ENCODE data around the gene KATNAL1. TPM values are rescaled to one million over a fixed set of nuclear protein-coding genes. Genes with fewer than 3 reads are reported as not detected.

Gene KATNAL1
- total RNA-seq, 1 donor from 2014 or later = 36.2 TPM

GRCh38 chr13:30212256-30212655 is 95.1 kb downstream of the KATNAL1 start:
- Mint-ChIP-seq H3K4me3 (ENCODE audit: unreplicated experiment) (no peak overlapping the region), H3K4me1 (ENCODE audit: low read depth) (peaks cover 10% of the 10 kb centered on the region), H3K27me3 (ENCODE audit: low read depth) (no peaks in the 10 kb centered on the region), H3K36me3 (ENCODE audit: low read depth) (peaks cover 9% of the 10 kb centered on the region), H3K9me3 (ENCODE audit: low read depth) (no peaks in the 10 kb centered on the region), H3K27ac (ENCODE audit: unreplicated experiment) (no peak overlapping the region)
- TF ChIP-seq, protein P1, sequence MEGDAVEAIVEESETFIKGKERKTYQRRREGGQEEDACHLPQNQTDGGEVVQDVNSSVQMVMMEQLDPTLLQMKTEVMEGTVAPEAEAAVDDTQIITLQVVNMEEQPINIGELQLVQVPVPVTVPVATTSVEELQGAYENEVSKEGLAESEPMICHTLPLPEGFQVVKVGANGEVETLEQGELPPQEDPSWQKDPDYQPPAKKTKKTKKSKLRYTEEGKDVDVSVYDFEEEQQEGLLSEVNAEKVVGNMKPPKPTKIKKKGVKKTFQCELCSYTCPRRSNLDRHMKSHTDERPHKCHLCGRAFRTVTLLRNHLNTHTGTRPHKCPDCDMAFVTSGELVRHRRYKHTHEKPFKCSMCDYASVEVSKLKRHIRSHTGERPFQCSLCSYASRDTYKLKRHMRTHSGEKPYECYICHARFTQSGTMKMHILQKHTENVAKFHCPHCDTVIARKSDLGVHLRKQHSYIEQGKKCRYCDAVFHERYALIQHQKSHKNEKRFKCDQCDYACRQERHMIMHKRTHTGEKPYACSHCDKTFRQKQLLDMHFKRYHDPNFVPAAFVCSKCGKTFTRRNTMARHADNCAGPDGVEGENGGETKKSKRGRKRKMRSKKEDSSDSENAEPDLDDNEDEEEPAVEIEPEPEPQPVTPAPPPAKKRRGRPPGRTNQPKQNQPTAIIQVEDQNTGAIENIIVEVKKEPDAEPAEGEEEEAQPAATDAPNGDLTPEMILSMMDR (IDR thresholded peaks at IDR 0.05) = no peak
- no peak for DNase-seq (ENCODE audit: low spot score)

DNA sequence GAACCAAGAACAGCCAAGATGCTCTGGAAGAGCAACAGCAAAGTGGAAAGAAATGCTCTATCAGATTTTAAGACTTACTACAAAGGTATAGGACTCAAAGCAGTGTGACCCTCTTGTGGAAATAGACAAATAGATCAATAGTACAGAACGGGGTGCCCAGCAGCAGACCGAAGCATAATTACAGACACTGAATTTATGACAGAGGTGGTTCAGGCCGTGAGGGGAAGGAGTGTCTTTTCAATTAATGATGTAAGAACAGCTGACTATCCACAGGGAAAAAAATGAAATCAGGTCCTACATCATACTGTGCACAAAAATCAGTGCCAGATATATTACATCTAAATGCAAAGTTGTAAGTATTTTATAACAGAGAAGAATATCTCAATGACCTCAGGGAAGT is 95.6 kb downstream of the KATNAL1 start:
- Mint-ChIP-seq H3K4me3 (ENCODE audit: unreplicated experiment) (no peak overlapping the region), H3K27ac (ENCODE audit: unreplicated experiment) (no peak overlapping the region), H3K4me1 (ENCODE audit: low read depth) (peaks cover 10% of the 10 kb centered on the region), H3K9me3 (ENCODE audit: low read depth) (no peaks in the 10 kb centered on the region), H3K36me3 (ENCODE audit: low read depth) (peaks cover 10% of the 10 kb centered on the region), H3K27me3 (ENCODE audit: low read depth) (no peaks in the 10 kb centered on the region)
- TF ChIP-seq, protein P1 (IDR thresholded peaks at IDR 0.05) = no peak
- no peak for DNase-seq (ENCODE audit: low spot score)

DNA sequence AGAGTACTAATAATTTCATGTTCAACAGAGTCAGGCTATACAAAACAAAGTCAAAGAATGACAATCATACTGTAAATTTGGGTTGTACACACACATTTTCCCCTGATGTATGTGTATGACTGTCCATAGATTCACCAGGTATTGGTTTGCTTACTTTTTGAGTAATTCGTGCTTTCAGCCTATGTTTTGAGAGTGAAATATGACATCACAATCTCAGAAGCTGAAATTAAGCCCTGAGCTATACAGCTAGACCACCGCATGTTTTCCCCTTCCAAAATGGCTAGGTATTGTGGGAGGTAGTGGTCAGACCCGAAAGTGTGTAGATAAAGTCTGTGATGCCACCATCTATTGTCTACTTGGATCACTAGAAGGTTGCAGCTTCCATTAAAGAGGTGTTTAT is 102.8 kb downstream of the KATNAL1 start:
- TF ChIP-seq, protein P1 (IDR thresholded peaks at IDR 0.05) = no peak
- no peak for DNase-seq (ENCODE audit: low spot score)
- Mint-ChIP-seq H3K27ac (ENCODE audit: unreplicated experiment) (no peak overlapping the region), H3K27me3 (ENCODE audit: low read depth) (no peaks in the 10 kb centered on the region), H3K4me1 (ENCODE audit: low read depth) (no peaks in the 10 kb centered on the region), H3K36me3 (ENCODE audit: low read depth) (peaks cover 13% of the 10 kb centered on the region), H3K4me3 (ENCODE audit: unreplicated experiment) (no peak overlapping the region), H3K9me3 (ENCODE audit: low read depth) (no peaks in the 10 kb centered on the region)

DNA sequence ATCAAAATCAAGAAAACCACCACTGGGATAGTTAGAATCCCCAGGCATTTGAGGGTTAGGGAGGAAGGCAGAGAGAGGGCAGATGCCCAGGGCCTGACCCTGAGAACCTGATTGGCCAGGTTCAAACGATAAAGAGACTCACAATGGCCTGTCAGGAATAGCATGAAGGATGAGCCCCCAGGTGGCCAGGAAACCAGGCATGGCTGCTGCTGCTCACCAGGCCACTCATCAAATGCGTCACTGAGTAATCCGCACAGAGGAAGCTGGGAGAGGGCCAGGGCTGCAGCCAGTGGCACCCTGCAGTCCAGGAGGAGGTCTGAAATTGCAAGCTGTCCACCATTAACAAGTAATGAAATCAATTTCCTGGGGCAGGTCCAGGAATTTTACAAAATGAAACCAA is 111.3 kb downstream of the KATNAL1 start:
- Mint-ChIP-seq H3K9me3 (ENCODE audit: low read depth) (no peaks in the 10 kb centered on the region), H3K4me1 (ENCODE audit: low read depth) (peaks cover 10% of the 10 kb centered on the region), H3K27me3 (ENCODE audit: low read depth) (no peaks in the 10 kb centered on the region), H3K36me3 (ENCODE audit: low read depth) (peaks cover 4% of the 10 kb centered on the region), H3K27ac (ENCODE audit: unreplicated experiment) (no peak overlapping the region), H3K4me3 (ENCODE audit: unreplicated experiment) (no peak overlapping the region)
- no peak for DNase-seq (ENCODE audit: low spot score)
- TF ChIP-seq, protein P1 (IDR thresholded peaks at IDR 0.05) = no peak

- DNase-seq (ENCODE audit: low spot score) = no peak
- Mint-ChIP-seq H3K9me3 (ENCODE audit: low read depth) (no peaks in the 10 kb centered on the region), H3K4me3 (ENCODE audit: unreplicated experiment) (no peak overlapping the region), H3K4me1 (ENCODE audit: low read depth) (peaks cover 10% of the 10 kb centered on the region), H3K27ac (ENCODE audit: unreplicated experiment) (no peak overlapping the region), H3K36me3 (ENCODE audit: low read depth) (peaks cover 2% of the 10 kb centered on the region), H3K27me3 (ENCODE audit: low read depth) (no peaks in the 10 kb centered on the region)
- TF ChIP-seq, protein P1 (IDR thresholded peaks at IDR 0.05) = no peak
These were observed 112.4 kb downstream of the KATNAL1 start for GRCh38 chr13:30194906-30195305.
